Vagina (tissue), 2 donors: ENCODE results near the gene CNTF. TPM values are rescaled to one million over a fixed set of nuclear protein-coding genes. Genes with fewer than 3 reads are reported as not detected.

Source experiments
- DNase-seq, 2 donors: peaks; one replicate each; pipeline ENCODE4 v3.0.0-alpha.2; 2017; ENCODE audit errors: extremely low spot score in 2 of 2
- H3K27ac ChIP-seq: fragments of 200-600 bp; sonication (generic); one replicate; pipeline ENCODE4 v1.5.1; 2019
- H3K27me3 ChIP-seq: fragments of 200-600 bp; sonication (generic); one replicate; pipeline ENCODE4 v1.5.1; 2019
- H3K36me3 ChIP-seq, 2 donors: fragments of 200-600 bp; sonication (generic); one replicate each; pipeline ENCODE4 v1.5.1; 2017 to 2019
- H3K4me1 ChIP-seq: fragments of 200-600 bp; sonication (generic); one replicate; pipeline ENCODE4 v1.5.1; 2019
- H3K4me3 ChIP-seq, 2 donors: fragments of 200-600 bp; sonication (generic); 1 replicate in 1 of 2; 2 replicates in 1 of 2; pipeline ENCODE4 v1.5.1; 2016 to 2019
- H3K9me3 ChIP-seq: fragments of 200-600 bp; sonication (generic); one replicate; pipeline ENCODE4 v1.5.1; 2019
- CTCF ChIP-seq, 3 experiments: fragments of 450-650 bp in 2 of 3; fragments of 200-600 bp in 1 of 3; sonication (generic) in 1 of 3; IDR thresholded peaks; one replicate each; pipeline ENCODE4 v1.5.1; 2017 to 2019; ENCODE audit warnings: antibody characterized with exemption in 3 of 3, mild to moderate bottlenecking in 2 of 3, moderate library complexity in 2 of 3
- POLR2A ChIP-seq, 2 donors: fragments of 450-650 bp; IDR thresholded peaks; one replicate each; pipeline ENCODE4 v1.6.1; 2017; ENCODE audit warnings: antibody characterized with exemption in 2 of 2, mild to moderate bottlenecking in 2 of 2, moderate library complexity in 2 of 2
- POLR2AphosphoS5 ChIP-seq, 2 donors: sonication (generic); formaldehyde crosslinking; IDR thresholded peaks; one replicate each; pipeline ENCODE4 v1.9.0; 2017; ENCODE audit warnings: antibody characterized with exemption in 2 of 2, mild to moderate bottlenecking in 2 of 2, low read depth in 1 of 2; ENCODE audit not compliant: insufficient read depth in 1 of 2
- intact Hi-C: fragments of 100-400 bp; cut with DNase I; formaldehyde crosslinking; loops from one replicate; pipeline ENCODE4 v1.15.1; 2023
- total RNA-seq: library from RNA; depleted of rRNA; stranded (reverse); fragments of >200 nt; gene quantifications from one replicate; pipeline ENCODE4 v1.2.3, GENCODE V29; 2016

CNTF gene
- total RNA-seq, 1 donor from 2014 or later = not detected

GRCh38 chr11:58641803-58642581 lies 19.5 kb downstream of the CNTF start:
- H3K36me3 ChIP-seq = no peaks in the 10 kb centered on the region
- no peaks in the 10 kb centered on the region for H3K9me3 ChIP-seq
- TF ChIP-seq CTCF (IDR thresholded peaks at IDR 0.05) = no peak
- TF ChIP-seq POLR2AphosphoS5 (IDR thresholded peaks at IDR 0.05; ENCODE audit: insufficient read depth in 1 of 2, low read depth in 1 of 2) = no peak
- TF ChIP-seq POLR2A (IDR thresholded peaks at IDR 0.05) = no peak
- H3K27me3 ChIP-seq = no peaks in the 10 kb centered on the region
- H3K4me3 ChIP-seq = no peak overlapping the region
- no peak for DNase-seq
- H3K4me1 ChIP-seq = no peaks in the 10 kb centered on the region
- H3K27ac ChIP-seq = no peak overlapping the region
- intact Hi-C loops = no loop called here

- TF ChIP-seq POLR2A (IDR thresholded peaks at IDR 0.05) (no peak), POLR2AphosphoS5 (IDR thresholded peaks at IDR 0.05; ENCODE audit: insufficient read depth in 1 of 2, low read depth in 1 of 2) (no peak), CTCF (IDR thresholded peaks at IDR 0.05) (no peak)
- H3K4me1 ChIP-seq = no peaks in the 10 kb centered on the region
- H3K27me3 ChIP-seq = no peaks in the 10 kb centered on the region
- no peaks in the 10 kb centered on the region for H3K9me3 ChIP-seq
- no peaks in the 10 kb centered on the region for H3K36me3 ChIP-seq
- H3K27ac ChIP-seq = no peak overlapping the region
- DNase-seq = no peak
- intact Hi-C loops = no loop called here
- H3K4me3 ChIP-seq = no peak overlapping the region
These were observed 23.4 kb downstream of the CNTF start for GRCh38 chr11:58645854-58646253.

GRCh38 chr11:58647141-58647699 lies 24.8 kb downstream of the CNTF start:
- H3K9me3 ChIP-seq = no peaks in the 10 kb centered on the region
- no peak for DNase-seq
- intact Hi-C loops = no loop called here
- H3K27me3 ChIP-seq = no peaks in the 10 kb centered on the region
- no peaks in the 10 kb centered on the region for H3K36me3 ChIP-seq
- no peak overlapping the region for H3K27ac ChIP-seq
- TF ChIP-seq POLR2A (IDR thresholded peaks at IDR 0.05) = no peak
- no peak for TF ChIP-seq POLR2AphosphoS5 (IDR thresholded peaks at IDR 0.05; ENCODE audit: insufficient read depth in 1 of 2, low read depth in 1 of 2)
- no peak for TF ChIP-seq CTCF (IDR thresholded peaks at IDR 0.05)
- no peaks in the 10 kb centered on the region for H3K4me1 ChIP-seq
- no peak overlapping the region for H3K4me3 ChIP-seq

GRCh38 chr11:58647866-58648265 lies 25.4 kb downstream of the CNTF start:
- no peak overlapping the region for H3K27ac ChIP-seq
- no peak for DNase-seq
- H3K27me3 ChIP-seq = no peaks in the 10 kb centered on the region
- H3K36me3 ChIP-seq = no peaks in the 10 kb centered on the region
- intact Hi-C loops = no loop called here
- H3K4me3 ChIP-seq = no peak overlapping the region
- H3K9me3 ChIP-seq = no peaks in the 10 kb centered on the region
- TF ChIP-seq POLR2A (IDR thresholded peaks at IDR 0.05) (no peak), POLR2AphosphoS5 (IDR thresholded peaks at IDR 0.05; ENCODE audit: insufficient read depth in 1 of 2, low read depth in 1 of 2) (no peak), CTCF (IDR thresholded peaks at IDR 0.05) (no peak)
- H3K4me1 ChIP-seq = no peaks in the 10 kb centered on the region

GRCh38 chr11:58649623-58650022 lies 27.2 kb downstream of the CNTF start:
- no peaks in the 10 kb centered on the region for H3K9me3 ChIP-seq
- intact Hi-C loops = loop anchor here (10.0 kb wide), 1 partner anchor 505 kb away; no protein-coding TSS in a partner anchor
- H3K27me3 ChIP-seq = no peaks in the 10 kb centered on the region
- no peaks in the 10 kb centered on the region for H3K36me3 ChIP-seq
- TF ChIP-seq POLR2A (IDR thresholded peaks at IDR 0.05) = no peak
- no peak for TF ChIP-seq CTCF (IDR thresholded peaks at IDR 0.05)
- no peak for TF ChIP-seq POLR2AphosphoS5 (IDR thresholded peaks at IDR 0.05; ENCODE audit: insufficient read depth in 1 of 2, low read depth in 1 of 2)
- H3K4me1 ChIP-seq = no peaks in the 10 kb centered on the region
- DNase-seq = no peak
- H3K27ac ChIP-seq = no peak overlapping the region
- no peak overlapping the region for H3K4me3 ChIP-seq
